OCI-LY7 (cell line): ENCODE data around the gene DNASE1L1.

Experiments used
- EZH2phosphoT487 ChIP-seq: fragments of 200-600 bp; sonication (generic); IDR thresholded peaks from 2 replicates; pipeline ENCODE4 v1.6.1; 2018; ENCODE audit warnings: low read depth, borderline replicate concordance, mild to moderate bottlenecking, mixed run types, antibody characterized with exemption, low read length, moderate library complexity, mixed read lengths
- TF ChIP-seq, protein P1 (sequence below): fragments of 200-600 bp; sonication (generic); conservative IDR thresholded peaks from 2 replicates; pipeline ENCODE4 v1.5.1; 2014; ENCODE audit warnings: mild to moderate bottlenecking, antibody characterized with exemption, low read length, moderate library complexity, mixed read lengths

DNA sequence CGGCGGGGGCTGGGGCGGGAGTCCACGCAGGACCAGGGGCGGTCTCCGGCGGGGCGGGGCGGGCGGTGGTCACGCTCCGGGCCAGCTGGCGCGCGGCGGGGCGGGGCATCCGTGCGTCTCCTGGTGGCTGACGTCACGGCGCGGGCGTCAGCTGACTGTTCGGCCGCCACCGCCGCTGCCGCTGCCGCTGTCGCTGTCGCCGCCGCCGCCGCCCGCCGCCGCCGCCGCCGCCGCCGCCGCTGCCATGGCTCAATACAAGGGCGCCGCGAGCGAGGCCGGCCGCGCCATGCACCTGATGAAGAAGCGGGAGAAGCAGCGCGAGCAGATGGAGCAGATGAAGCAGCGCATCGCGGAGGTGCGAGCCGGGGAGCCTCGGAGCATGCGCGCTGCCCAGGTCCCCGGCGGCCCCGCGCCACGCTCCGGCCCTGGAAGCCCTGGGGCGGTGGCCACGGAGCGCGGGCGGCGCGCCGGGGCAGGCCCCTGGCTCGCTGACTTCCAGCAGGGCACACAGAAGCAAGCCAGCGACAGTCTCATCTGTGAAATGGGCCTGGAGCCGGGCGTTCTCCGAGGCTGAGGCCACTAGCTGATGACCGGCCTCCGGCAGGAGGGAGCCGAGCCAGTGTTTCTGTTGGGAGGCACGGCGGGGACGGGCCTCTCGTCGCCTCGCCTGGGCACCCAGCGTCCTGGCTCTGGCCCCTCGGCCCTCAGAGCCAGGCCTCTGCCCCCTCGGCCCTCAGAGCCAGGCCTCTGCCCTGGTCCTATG is 35.1 kb upstream of the DNASE1L1 start, which contains the start of gene FAM50A:
- TF ChIP-seq, protein P1, sequence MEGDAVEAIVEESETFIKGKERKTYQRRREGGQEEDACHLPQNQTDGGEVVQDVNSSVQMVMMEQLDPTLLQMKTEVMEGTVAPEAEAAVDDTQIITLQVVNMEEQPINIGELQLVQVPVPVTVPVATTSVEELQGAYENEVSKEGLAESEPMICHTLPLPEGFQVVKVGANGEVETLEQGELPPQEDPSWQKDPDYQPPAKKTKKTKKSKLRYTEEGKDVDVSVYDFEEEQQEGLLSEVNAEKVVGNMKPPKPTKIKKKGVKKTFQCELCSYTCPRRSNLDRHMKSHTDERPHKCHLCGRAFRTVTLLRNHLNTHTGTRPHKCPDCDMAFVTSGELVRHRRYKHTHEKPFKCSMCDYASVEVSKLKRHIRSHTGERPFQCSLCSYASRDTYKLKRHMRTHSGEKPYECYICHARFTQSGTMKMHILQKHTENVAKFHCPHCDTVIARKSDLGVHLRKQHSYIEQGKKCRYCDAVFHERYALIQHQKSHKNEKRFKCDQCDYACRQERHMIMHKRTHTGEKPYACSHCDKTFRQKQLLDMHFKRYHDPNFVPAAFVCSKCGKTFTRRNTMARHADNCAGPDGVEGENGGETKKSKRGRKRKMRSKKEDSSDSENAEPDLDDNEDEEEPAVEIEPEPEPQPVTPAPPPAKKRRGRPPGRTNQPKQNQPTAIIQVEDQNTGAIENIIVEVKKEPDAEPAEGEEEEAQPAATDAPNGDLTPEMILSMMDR, result no peak
- no peak for TF ChIP-seq EZH2phosphoT487
